ENCODE results near the gene PRKCA. TPM values are rescaled to one million over a fixed set of nuclear protein-coding genes. Genes with fewer than 3 reads are reported as not detected.

The PRKCA gene
- total RNA-seq, 4 donors from 2014 or later, result 9.8 to 25.6 (median 12.2) TPM

- 68% methylated on average over 9 of the region's 9 CpGs for WGBS
- no peak overlapping the region for H3K27ac ChIP-seq
- no peaks in the 10 kb centered on the region for H3K9me3 ChIP-seq
- no peaks in the 10 kb centered on the region for H3K4me1 ChIP-seq
- no peak overlapping the region for H3K4me3 ChIP-seq
- H3K27me3 ChIP-seq, result no peaks in the 10 kb centered on the region
- TF ChIP-seq POLR2AphosphoS5 (IDR thresholded peaks at IDR 0.05) (no peak), POLR2A (IDR thresholded peaks at IDR 0.05) (no peak), EP300 (IDR thresholded peaks at IDR 0.05) (no peak)
- TF ChIP-seq, protein P1, sequence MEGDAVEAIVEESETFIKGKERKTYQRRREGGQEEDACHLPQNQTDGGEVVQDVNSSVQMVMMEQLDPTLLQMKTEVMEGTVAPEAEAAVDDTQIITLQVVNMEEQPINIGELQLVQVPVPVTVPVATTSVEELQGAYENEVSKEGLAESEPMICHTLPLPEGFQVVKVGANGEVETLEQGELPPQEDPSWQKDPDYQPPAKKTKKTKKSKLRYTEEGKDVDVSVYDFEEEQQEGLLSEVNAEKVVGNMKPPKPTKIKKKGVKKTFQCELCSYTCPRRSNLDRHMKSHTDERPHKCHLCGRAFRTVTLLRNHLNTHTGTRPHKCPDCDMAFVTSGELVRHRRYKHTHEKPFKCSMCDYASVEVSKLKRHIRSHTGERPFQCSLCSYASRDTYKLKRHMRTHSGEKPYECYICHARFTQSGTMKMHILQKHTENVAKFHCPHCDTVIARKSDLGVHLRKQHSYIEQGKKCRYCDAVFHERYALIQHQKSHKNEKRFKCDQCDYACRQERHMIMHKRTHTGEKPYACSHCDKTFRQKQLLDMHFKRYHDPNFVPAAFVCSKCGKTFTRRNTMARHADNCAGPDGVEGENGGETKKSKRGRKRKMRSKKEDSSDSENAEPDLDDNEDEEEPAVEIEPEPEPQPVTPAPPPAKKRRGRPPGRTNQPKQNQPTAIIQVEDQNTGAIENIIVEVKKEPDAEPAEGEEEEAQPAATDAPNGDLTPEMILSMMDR (IDR thresholded peaks at IDR 0.05), result no peak
- H3K36me3 ChIP-seq, result no peaks in the 10 kb centered on the region
- DNase-seq (ENCODE audit: low spot score in 2 of 2), result no peak
Observed at GRCh38 chr17:66533572-66533971, 231.2 kb downstream of the PRKCA start.

GRCh38 chr17:66533986-66534385, 231.6 kb downstream of the PRKCA start:
- H3K36me3 ChIP-seq, result no peaks in the 10 kb centered on the region
- H3K27ac ChIP-seq, result no peak overlapping the region
- H3K9me3 ChIP-seq, result no peaks in the 10 kb centered on the region
- TF ChIP-seq, protein P1 (IDR thresholded peaks at IDR 0.05), result no peak
- no peak for TF ChIP-seq EP300 (IDR thresholded peaks at IDR 0.05)
- TF ChIP-seq POLR2AphosphoS5 (IDR thresholded peaks at IDR 0.05), result no peak
- no peak overlapping the region for H3K4me3 ChIP-seq
- H3K4me1 ChIP-seq, result no peaks in the 10 kb centered on the region
- H3K27me3 ChIP-seq, result no peaks in the 10 kb centered on the region
- DNase-seq (ENCODE audit: low spot score in 2 of 2), result no peak
- 69% methylated on average over 5 of the region's 5 CpGs for WGBS

- 67% methylated on average over 1 of the region's 1 CpG for WGBS
- no peak for TF ChIP-seq POLR2A (IDR thresholded peaks at IDR 0.05)
- TF ChIP-seq, protein P1 (IDR thresholded peaks at IDR 0.05), result no peak
- Histone ChIP-seq H3K4me1 (peaks cover 10% of the 10 kb centered on the region), H3K27me3 (no peaks in the 10 kb centered on the region), H3K27ac (no peak overlapping the region), H3K9me3 (no peaks in the 10 kb centered on the region), H3K4me3 (no peak overlapping the region), H3K36me3 (no peaks in the 10 kb centered on the region)
- no peak for DNase-seq (ENCODE audit: low spot score in 2 of 2)
Observed at GRCh38 chr17:66535611-66536010, 233.2 kb downstream of the PRKCA start.

DNA sequence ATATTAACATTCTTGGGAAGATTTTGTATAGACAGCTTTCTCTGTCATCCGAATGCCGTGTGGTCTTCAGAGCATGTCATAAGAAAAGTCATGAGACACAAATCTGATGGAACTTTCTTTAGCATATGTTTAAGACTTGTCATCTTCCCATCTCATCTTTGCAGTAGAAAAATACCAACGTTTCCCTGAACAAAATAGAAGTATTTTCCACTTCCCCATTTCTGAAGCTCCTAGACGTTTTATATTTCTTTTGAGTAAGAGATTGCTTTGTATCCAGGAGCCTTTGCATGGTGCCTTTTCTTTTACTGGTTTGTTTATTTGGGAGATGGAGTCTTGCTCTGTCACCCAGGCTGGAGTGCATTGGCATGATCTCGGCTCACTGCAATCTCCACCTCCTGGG, 235.1 kb downstream of the PRKCA start:
- no peaks in the 10 kb centered on the region for H3K36me3 ChIP-seq
- H3K4me1 ChIP-seq, result peaks cover 10% of the 10 kb centered on the region
- 88% methylated on average over 5 of the region's 5 CpGs for WGBS
- no peak overlapping the region for H3K4me3 ChIP-seq
- no peaks in the 10 kb centered on the region for H3K9me3 ChIP-seq
- TF ChIP-seq EP300 (IDR thresholded peaks at IDR 0.05) (no peak), POLR2A (IDR thresholded peaks at IDR 0.05) (no peak), POLR2AphosphoS5 (IDR thresholded peaks at IDR 0.05) (no peak)
- TF ChIP-seq, protein P1 (IDR thresholded peaks at IDR 0.05), result no peak
- no peak for DNase-seq (ENCODE audit: low spot score in 2 of 2)
- H3K27me3 ChIP-seq, result no peaks in the 10 kb centered on the region
- H3K27ac ChIP-seq, result no peak overlapping the region

GRCh38 chr17:66538776-66539175, 236.4 kb downstream of the PRKCA start:
- Histone ChIP-seq H3K27me3 (no peaks in the 10 kb centered on the region), H3K27ac (peak overlapping the region; percentile 16), H3K36me3 (no peaks in the 10 kb centered on the region), H3K4me3 (no peak overlapping the region), H3K9me3 (no peaks in the 10 kb centered on the region), H3K4me1 (peaks cover 10% of the 10 kb centered on the region)
- no peak for DNase-seq (ENCODE audit: low spot score in 2 of 2)
- WGBS, result 89% methylated on average over 5 of the region's 5 CpGs
- TF ChIP-seq, protein P1 (IDR thresholded peaks at IDR 0.05), result no peak
- TF ChIP-seq POLR2A (IDR thresholded peaks at IDR 0.05) (no peak), EP300 (IDR thresholded peaks at IDR 0.05) (no peak), POLR2AphosphoS5 (IDR thresholded peaks at IDR 0.05) (no peak)

All from suprapubic skin (tissue), 4 donors.